GDM1 (cell line): ENCODE results near the gene CTDP1.

ENCODE experiments used
- DNase-seq: peaks from one replicate; lab custom pipeline; 2025; lab: John Stamatoyannopoulos, UW

Gene CTDP1

GRCh38 chr18:79679552-79680099 is at the start of gene CTDP1:
TSS of gene CTDP1 (plus strand) at chr18:79679803. CDS start at chr18:79679948, 145 bp downstream.
- peak; percentile 91 for DNase-seq

- no peak for DNase-seq
Measured at GRCh38 chr18:79630281-79631095, 49.1 kb upstream of the CTDP1 start.

GRCh38 chr18:79631096-79631507 is 48.5 kb upstream of the CTDP1 start:
- no peak for DNase-seq

GRCh38 chr18:79631761-79632446 is 47.7 kb upstream of the CTDP1 start:
- no peak for DNase-seq

GRCh38 chr18:79632765-79633164 is 46.8 kb upstream of the CTDP1 start:
- DNase-seq: no peak

- DNase-seq: no peak
Measured at GRCh38 chr18:79634186-79634585, 45.4 kb upstream of the CTDP1 start.

- no peak for DNase-seq
Measured at GRCh38 chr18:79634593-79635426, 44.8 kb upstream of the CTDP1 start.

- no peak for DNase-seq
Measured at GRCh38 chr18:79635427-79635726, 44.2 kb upstream of the CTDP1 start.

GRCh38 chr18:79637181-79637920 is 42.3 kb upstream of the CTDP1 start:
- DNase-seq: no peak

GRCh38 chr18:79637921-79638909 is 41.4 kb upstream of the CTDP1 start:
- no peak for DNase-seq

GRCh38 chr18:79639072-79639829 is 40.4 kb upstream of the CTDP1 start:
- DNase-seq: no peak

- no peak for DNase-seq
Measured at GRCh38 chr18:79640064-79640672, 39.4 kb upstream of the CTDP1 start.

GRCh38 chr18:79640875-79641274 is 38.7 kb upstream of the CTDP1 start:
- DNase-seq: no peak

GRCh38 chr18:79641722-79642497 is 37.7 kb upstream of the CTDP1 start:
- no peak for DNase-seq

GRCh38 chr18:79642626-79643025 is 37.0 kb upstream of the CTDP1 start:
- DNase-seq: no peak

- no peak for DNase-seq
Measured at GRCh38 chr18:79643054-79643984, 36.3 kb upstream of the CTDP1 start.

- no peak for DNase-seq
Measured at GRCh38 chr18:79644006-79644665, 35.5 kb upstream of the CTDP1 start.
